GM12864 (cell line): Measurements from ENCODE around the gene GSDMA.
"Not testable (repeated sequence)": the region's sequence is repeated elsewhere in the genome, so short reads cannot be mapped to it uniquely, and the experiment has no call there.

ENCODE experiments used
- DNase-seq: peaks from one replicate; pipeline ENCODE4 v3.0.0-alpha.2; 2011; ENCODE audit warnings: low read depth
- H3K4me3 ChIP-seq: 2 replicates; pipeline ENCODE4 v1.5.1; 2011; ENCODE audit warnings: mild to moderate bottlenecking, low read depth, low read length, control low read depth
- TF ChIP-seq, protein P1 (sequence below): IDR thresholded peaks from 2 replicates; pipeline ENCODE4 v1.5.1; 2011; ENCODE audit warnings: low read depth, mild to moderate bottlenecking, moderate library complexity, low read length, control low read depth, inconsistent platforms; ENCODE audit errors: missing control alignments

GSDMA gene

DNA sequence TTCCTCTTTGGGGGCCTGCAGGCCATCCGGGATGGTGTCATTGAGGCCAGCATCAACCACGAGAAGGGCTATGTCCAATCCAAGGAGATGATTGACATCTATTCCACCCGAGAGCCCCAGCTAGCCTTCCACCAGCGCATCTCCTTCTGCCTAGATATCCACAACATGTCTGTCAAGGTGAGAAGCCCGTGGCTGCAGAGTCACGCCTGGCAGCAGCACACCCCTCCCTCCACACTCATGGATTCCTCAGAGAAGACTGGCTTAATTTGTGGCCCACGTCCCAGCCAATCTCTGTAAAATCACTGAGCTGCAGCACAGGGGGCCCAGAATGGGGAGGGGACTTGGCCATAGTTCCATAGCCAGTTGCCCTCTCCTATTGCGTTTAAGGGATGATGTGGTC lies 33.4 kb downstream of the GSDMA start:
- no peak overlapping the region for H3K4me3 ChIP-seq
- DNase-seq: no peak
- TF ChIP-seq, protein P1, sequence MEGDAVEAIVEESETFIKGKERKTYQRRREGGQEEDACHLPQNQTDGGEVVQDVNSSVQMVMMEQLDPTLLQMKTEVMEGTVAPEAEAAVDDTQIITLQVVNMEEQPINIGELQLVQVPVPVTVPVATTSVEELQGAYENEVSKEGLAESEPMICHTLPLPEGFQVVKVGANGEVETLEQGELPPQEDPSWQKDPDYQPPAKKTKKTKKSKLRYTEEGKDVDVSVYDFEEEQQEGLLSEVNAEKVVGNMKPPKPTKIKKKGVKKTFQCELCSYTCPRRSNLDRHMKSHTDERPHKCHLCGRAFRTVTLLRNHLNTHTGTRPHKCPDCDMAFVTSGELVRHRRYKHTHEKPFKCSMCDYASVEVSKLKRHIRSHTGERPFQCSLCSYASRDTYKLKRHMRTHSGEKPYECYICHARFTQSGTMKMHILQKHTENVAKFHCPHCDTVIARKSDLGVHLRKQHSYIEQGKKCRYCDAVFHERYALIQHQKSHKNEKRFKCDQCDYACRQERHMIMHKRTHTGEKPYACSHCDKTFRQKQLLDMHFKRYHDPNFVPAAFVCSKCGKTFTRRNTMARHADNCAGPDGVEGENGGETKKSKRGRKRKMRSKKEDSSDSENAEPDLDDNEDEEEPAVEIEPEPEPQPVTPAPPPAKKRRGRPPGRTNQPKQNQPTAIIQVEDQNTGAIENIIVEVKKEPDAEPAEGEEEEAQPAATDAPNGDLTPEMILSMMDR: no peak

DNA sequence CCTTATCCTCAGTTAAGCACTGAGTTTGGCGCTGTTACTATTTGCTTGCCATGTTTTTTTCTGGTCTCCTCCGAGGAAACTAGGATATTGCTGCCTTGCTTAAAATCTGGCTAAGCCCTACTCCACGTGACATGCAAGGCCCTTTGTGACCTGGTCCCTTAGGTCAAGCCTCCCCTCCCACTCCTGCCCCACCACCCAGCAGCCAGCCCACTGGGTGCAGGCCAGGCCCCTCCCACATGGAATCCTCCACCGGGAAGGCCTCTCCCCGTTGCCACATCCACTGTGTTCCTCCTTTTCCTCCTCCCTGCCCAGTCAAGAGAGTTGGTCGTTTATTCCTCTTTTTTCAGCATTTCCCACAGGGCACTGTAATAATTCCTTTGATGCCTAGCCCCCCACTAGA lies 34.0 kb downstream of the GSDMA start:
- no peak for DNase-seq
- H3K4me3 ChIP-seq: no peak overlapping the region
- TF ChIP-seq, protein P1: no peak

DNA sequence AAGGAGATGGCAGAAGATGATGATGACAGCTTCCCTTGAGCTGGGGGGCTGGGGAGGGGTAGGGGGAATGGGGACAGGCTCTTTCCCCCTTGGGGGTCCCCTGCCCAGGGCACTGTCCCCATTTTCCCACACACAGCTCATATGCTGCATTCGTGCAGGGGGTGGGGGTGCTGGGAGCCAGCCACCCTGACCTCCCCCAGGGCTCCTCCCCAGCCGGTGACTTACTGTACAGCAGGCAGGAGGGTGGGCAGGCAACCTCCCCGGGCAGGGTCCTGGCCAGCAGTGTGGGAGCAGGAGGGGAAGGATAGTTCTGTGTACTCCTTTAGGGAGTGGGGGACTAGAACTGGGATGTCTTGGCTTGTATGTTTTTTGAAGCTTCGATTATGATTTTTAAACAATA lies 34.7 kb downstream of the GSDMA start:
- TF ChIP-seq, protein P1: no peak
- no peak overlapping the region for H3K4me3 ChIP-seq
- DNase-seq: no peak

DNA sequence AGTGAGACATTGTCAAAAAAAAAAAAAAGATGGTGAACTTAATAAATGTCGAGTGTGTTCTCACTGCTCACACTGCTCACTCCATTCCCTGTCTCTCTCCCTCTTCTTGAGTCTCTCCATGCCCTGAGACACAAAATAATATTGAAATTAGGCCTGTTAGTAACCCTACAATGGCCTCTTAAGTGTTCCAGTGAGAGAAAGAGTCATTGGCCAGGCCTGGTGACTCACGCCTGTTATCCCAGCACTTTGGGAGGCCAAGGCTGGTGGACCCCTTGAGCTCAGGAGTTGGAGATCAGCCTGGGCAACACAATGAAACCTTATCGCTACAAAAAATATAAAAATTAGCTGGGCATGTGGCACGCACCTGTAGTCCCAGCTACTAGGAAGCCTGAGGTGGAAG lies 36.3 kb downstream of the GSDMA start:
- TF ChIP-seq, protein P1: no peak
- no peak for DNase-seq
- no peak overlapping the region for H3K4me3 ChIP-seq

DNA sequence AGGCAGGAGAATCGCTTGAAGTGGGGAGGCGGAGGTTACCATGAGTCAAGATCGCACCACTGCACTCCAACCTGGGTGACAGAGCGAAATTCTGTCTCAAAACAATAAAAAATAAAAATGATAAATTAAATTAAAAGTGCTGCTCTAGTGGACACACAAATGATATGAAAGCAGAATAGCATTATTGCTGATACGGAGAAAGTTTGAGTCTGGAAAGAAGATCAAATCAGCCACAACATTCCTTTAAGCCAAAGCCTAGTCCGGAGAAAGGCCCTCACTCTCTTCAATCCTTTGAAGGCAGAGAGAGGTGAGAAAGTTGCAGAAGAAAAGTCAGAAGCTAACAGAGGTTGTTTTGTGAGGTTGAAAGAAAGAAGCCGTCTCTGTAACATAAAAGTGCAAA lies 37.4 kb downstream of the GSDMA start:
- TF ChIP-seq, protein P1: no peak
- no peak for DNase-seq
- H3K4me3 ChIP-seq: no peak overlapping the region

DNA sequence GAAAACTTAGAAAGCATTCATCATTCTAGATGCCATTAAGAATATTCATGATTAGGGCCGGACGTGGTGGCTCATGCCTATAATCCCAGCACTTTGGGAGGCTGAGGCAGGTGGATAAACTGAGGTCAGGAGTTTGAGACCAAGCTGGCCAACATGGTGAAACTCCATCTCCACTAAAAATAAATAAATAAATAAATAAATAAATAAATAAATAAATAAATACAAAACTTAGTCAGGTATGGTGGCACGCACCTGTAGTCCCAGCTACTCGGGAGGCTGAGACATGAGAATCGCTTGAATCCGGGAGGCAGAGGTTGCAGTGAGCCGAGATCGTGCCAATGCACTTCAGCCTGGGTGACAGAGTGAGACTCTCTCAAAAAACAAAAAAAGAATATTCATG lies 38.5 kb downstream of the GSDMA start:
- not testable (repeated sequence) for H3K4me3 ChIP-seq, DNase-seq

DNA sequence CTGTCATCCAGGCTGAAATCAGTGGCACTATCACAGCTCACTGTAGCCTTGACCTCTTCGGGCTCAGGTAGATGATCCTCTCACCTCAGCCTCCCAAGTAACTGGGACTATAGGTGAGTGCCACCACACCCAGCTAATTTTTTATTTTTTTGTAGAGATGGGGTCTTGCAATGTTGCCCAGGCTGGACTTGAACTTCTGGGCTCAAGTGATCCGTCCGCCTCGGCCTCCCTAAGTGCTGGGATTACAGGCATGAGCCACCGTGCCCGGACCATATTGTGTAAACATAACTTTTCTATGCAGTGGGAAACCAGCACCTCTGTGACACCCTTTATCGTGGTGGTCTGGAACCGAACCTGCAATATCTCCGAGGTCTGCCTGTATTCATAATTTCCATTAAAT lies 41.3 kb downstream of the GSDMA start:
- no peak overlapping the region for H3K4me3 ChIP-seq
- TF ChIP-seq, protein P1: no peak
- no peak for DNase-seq

DNA sequence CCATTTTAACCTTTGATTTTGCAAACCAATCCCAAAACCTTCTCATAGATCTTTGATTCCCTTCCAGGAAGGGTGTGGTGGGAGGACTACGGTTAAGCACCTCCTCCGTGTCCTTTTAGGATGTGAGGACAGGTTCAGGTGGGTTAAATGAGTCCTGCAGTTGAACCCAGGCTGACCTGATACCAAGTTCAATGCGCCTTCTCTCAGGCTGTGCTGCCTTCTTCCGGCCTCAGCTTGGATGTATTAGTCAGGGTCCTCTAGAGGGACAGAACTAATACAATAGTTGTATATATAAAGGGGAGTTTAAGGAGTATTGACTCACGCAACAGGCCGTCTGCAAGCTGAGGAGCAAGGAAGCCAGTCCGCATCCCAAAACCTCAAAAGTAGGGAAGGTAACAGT lies 41.9 kb downstream of the GSDMA start:
- no peak for DNase-seq
- TF ChIP-seq, protein P1: no peak
- H3K4me3 ChIP-seq: no peak overlapping the region
